Heart left ventricle (tissue), 13 donors: Measurements from ENCODE around the gene MYH14.

Experiments used
- POLR2A ChIP-seq, 2 donors: fragments of 450-650 bp; IDR thresholded peaks; one replicate each; pipeline ENCODE4 v1.6.1; 2017; ENCODE audit warnings: antibody characterized with exemption in 2 of 2, mild to moderate bottlenecking in 2 of 2, moderate library complexity in 2 of 2
- TF ChIP-seq, protein P1 (sequence below), 12 donors: fragments of 200-600 bp; sonication (generic) in 4 of 12; IDR thresholded peaks; one replicate each; pipeline versions ENCODE4 v1.5.0 to v1.8.0; 2018 to 2022; ENCODE audit warnings: antibody characterized with exemption in 12 of 12, mild to moderate bottlenecking in 5 of 12
- donor health status: ischemic (EF 13 %, LVEDD 7.1; RV severe dilation, severe dysfunction).
- donor health status: DM: no; HTN: yes; CAD: no.
- donor health status: DM: no; HTN: no; CAD: no.
- donor health status: ischemic (EF 25% LVEDD 6.9; RV normal size, moderate dysfunction).
- donor health status: ischemic (EF 25% LVEDD 5.7; RV mildly dilated, moderate dysfunction).
- donor health status: ischemic (EF 35%, LVEDD 5.7; RV mildly dilated, moderate dysfunction).
- donor health status: nonischemic (EF 11% LVEDD 7.7; RV severe dilation, severe dysfunction).
- donor health status: DM: yes; HTN: yes; CAD: no.
- donor health status: PGD.
- donor health status: ischemic (EF 29% LVEDD 5.4; RV normal size, mild dysfunction).
- donor health status: nonischemic (EF 23%, LVEDD 6.1; RV moderate dilation, normal function).

DNA sequence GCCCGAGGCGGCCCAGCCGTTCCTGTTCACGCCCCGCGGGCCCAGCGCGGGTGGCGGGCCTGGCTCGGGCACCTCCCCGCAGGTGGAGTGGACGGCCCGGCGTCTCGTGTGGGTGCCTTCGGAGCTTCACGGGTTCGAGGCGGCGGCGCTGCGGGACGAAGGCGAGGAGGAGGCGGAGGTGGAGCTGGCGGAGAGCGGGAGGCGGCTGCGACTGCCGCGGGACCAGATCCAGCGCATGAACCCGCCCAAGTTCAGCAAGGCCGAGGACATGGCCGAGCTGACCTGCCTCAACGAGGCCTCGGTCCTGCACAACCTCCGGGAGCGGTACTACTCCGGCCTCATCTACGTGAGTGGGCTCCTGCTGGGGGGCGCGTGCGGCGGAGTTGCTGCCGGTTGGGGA, 7.0 kb downstream of the MYH14 start:
- TF ChIP-seq, protein P1, sequence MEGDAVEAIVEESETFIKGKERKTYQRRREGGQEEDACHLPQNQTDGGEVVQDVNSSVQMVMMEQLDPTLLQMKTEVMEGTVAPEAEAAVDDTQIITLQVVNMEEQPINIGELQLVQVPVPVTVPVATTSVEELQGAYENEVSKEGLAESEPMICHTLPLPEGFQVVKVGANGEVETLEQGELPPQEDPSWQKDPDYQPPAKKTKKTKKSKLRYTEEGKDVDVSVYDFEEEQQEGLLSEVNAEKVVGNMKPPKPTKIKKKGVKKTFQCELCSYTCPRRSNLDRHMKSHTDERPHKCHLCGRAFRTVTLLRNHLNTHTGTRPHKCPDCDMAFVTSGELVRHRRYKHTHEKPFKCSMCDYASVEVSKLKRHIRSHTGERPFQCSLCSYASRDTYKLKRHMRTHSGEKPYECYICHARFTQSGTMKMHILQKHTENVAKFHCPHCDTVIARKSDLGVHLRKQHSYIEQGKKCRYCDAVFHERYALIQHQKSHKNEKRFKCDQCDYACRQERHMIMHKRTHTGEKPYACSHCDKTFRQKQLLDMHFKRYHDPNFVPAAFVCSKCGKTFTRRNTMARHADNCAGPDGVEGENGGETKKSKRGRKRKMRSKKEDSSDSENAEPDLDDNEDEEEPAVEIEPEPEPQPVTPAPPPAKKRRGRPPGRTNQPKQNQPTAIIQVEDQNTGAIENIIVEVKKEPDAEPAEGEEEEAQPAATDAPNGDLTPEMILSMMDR (IDR thresholded peaks at IDR 0.05) = no peak
- no peak for TF ChIP-seq POLR2A (IDR thresholded peaks at IDR 0.05)
